Mesendoderm (in vitro differentiated cells): ENCODE measurements around the gene NOP10.

Source experiments
- DNase-seq: peaks from one replicate; pipeline ENCODE4 v3.0.0; 2013
- H2AK5ac ChIP-seq: 2 replicates; pipeline ENCODE4 v1.6.1; 2013; ENCODE audit warnings: low read length, inconsistent platforms
- H2BK120ac ChIP-seq: 2 replicates; pipeline ENCODE4 v1.6.1; 2013; ENCODE audit warnings: low read depth, mild to moderate bottlenecking, low read length, moderate library complexity, mixed read lengths
- H2BK15ac ChIP-seq: replicated peaks from 2 replicates; pipeline ENCODE4 v1.6.1; 2013; ENCODE audit warnings: low read depth, mild to moderate bottlenecking, moderate library complexity
- H2BK5ac ChIP-seq: 2 replicates; pipeline ENCODE4 v1.6.1; 2013; ENCODE audit warnings: low read length, inconsistent platforms
- H3K18ac ChIP-seq: 2 replicates; pipeline ENCODE4 v1.6.1; 2013; ENCODE audit warnings: mild to moderate bottlenecking, low read length, mixed read lengths
- H3K23ac ChIP-seq: one replicate; pipeline ENCODE4 v1.6.1; 2013; ENCODE audit warnings: low read length
- H3K27ac ChIP-seq: 2 replicates; pipeline ENCODE4 v1.5.1; 2013; ENCODE audit warnings: low read depth, mild to moderate bottlenecking, inconsistent platforms, low read length, moderate library complexity
- H3K27me3 ChIP-seq: 2 replicates; pipeline ENCODE4 v1.6.1; 2013; ENCODE audit warnings: low read length, control low read depth, mild to moderate bottlenecking, inconsistent platforms; ENCODE audit not compliant: insufficient read depth, poor library complexity
- H3K36me3 ChIP-seq: 2 replicates; pipeline ENCODE4 v1.6.1; 2013; ENCODE audit warnings: low read length, inconsistent platforms; ENCODE audit not compliant: control insufficient read depth, insufficient read depth
- H3K4ac ChIP-seq: one replicate; pipeline ENCODE4 v1.6.1; 2013; ENCODE audit warnings: low read depth, mild to moderate bottlenecking, low read length, moderate library complexity
- H3K4me1 ChIP-seq: 2 replicates; pipeline ENCODE4 v1.6.1; 2013; ENCODE audit warnings: low read depth, low read length, inconsistent platforms; ENCODE audit not compliant: control insufficient read depth
- H3K4me2 ChIP-seq: 2 replicates; pipeline ENCODE4 v1.6.1; 2013; ENCODE audit warnings: low read length
- H3K4me3 ChIP-seq: 2 replicates; pipeline ENCODE4 v1.5.1; 2013; ENCODE audit warnings: mild to moderate bottlenecking, low read length
- H3K56ac ChIP-seq: one replicate; pipeline ENCODE4 v1.6.1; 2013; ENCODE audit warnings: low read length
- H3K79me1 ChIP-seq: 2 replicates; pipeline ENCODE4 v1.6.1; 2013; ENCODE audit warnings: low read length, inconsistent platforms
- H3K79me2 ChIP-seq: 2 replicates; pipeline ENCODE4 v1.6.1; 2013; ENCODE audit warnings: mild to moderate bottlenecking, low read length; ENCODE audit not compliant: control insufficient read depth, insufficient read depth
- H3K9ac ChIP-seq: 2 replicates; pipeline ENCODE4 v1.6.1; 2013; ENCODE audit warnings: low read length, inconsistent platforms
- H4K5ac ChIP-seq: one replicate; pipeline ENCODE4 v1.6.1; 2013; ENCODE audit warnings: low read length
- H4K8ac ChIP-seq: one replicate; pipeline ENCODE4 v1.6.1; 2013; ENCODE audit warnings: low read depth, mild to moderate bottlenecking, control low read depth, low read length, moderate library complexity
- WGBS: extraction: QIAGEN DNeasy Blood & Tissue Kit; methylation state at CpG from one replicate; pipeline ENCODE4 v1.1.7; 2013; ENCODE audit warnings: low lambda C conversion rate, missing lambda C conversion rate; ENCODE audit not compliant: insufficient coverage; ENCODE audit errors: extremely low coverage; 5-methylcytosine and 5-hydroxymethylcytosine counted together

NOP10 gene

DNA sequence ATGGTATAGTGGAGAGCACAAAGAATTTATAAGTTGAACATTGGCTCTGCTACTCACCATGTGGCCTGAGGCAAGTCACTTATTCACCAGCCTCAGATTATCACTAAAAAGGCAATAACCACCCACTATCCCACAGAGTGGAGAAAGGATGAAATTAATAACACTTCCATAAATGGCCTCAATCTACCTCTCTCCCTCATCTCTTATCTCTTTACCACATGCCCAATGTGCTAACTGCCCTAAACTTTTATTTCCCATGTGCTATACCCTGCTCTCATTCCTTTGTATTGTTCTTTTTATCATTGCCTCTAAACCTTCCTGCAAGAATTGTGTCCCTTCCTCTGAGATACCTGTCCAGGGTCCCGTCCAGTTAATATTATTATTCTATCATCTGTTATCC is 31.4 kb downstream of the NOP10 start:
- no peak overlapping the region for H3K4ac ChIP-seq
- no peak overlapping the region for H2AK5ac ChIP-seq
- no peaks in the 10 kb centered on the region for H3K27me3 ChIP-seq
- H3K18ac ChIP-seq = no peak overlapping the region
- no peaks in the 10 kb centered on the region for H3K4me1 ChIP-seq
- H2BK5ac ChIP-seq = no peak overlapping the region
- no peak for DNase-seq
- no peaks in the 10 kb centered on the region for H3K79me2 ChIP-seq
- no peak overlapping the region for H2BK15ac ChIP-seq
- H3K36me3 ChIP-seq = no peaks in the 10 kb centered on the region
- no peak overlapping the region for H4K5ac ChIP-seq
- no peak overlapping the region for H4K8ac ChIP-seq
- H3K9ac ChIP-seq = no peak overlapping the region
- H3K23ac ChIP-seq = no peak overlapping the region
- no peak overlapping the region for H3K56ac ChIP-seq
- no peak overlapping the region for H3K4me3 ChIP-seq
- H3K27ac ChIP-seq = no peak overlapping the region
- H3K4me2 ChIP-seq = no peak overlapping the region
- no peak overlapping the region for H2BK120ac ChIP-seq
- no peaks in the 10 kb centered on the region for H3K79me1 ChIP-seq
- WGBS = no CpG with 5 or more reads among the region's 1 CpG

DNA sequence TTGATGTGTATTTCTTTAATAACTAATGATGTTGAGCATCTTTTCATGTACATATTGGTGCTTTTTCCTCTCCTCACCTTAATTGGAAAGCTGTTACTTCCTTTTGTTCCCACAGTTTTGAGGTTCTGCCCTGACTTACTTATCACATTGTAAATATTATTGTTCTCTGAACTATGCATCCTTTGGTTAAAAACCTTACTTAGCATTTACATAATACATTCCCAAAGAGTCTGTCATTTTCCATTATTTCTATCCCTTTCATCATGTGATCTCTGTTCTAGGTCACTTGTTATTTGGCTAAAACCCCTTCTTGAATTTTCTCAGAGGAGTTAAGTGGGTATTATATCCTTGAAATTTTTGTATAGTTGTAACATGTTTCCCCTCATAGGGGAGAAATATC is 38.3 kb downstream of the NOP10 start:
- H3K27ac ChIP-seq = no peak overlapping the region
- H3K4me1 ChIP-seq = no peaks in the 10 kb centered on the region
- H3K9ac ChIP-seq = no peak overlapping the region
- no peak overlapping the region for H2BK120ac ChIP-seq
- no peak for DNase-seq
- H3K79me2 ChIP-seq = no peaks in the 10 kb centered on the region
- H3K79me1 ChIP-seq = no peaks in the 10 kb centered on the region
- no peak overlapping the region for H2BK5ac ChIP-seq
- no peak overlapping the region for H3K4ac ChIP-seq
- H3K4me2 ChIP-seq = no peak overlapping the region
- H3K36me3 ChIP-seq = no peaks in the 10 kb centered on the region
- H3K18ac ChIP-seq = no peak overlapping the region
- H4K8ac ChIP-seq = no peak overlapping the region
- no peak overlapping the region for H3K56ac ChIP-seq
- no peak overlapping the region for H2AK5ac ChIP-seq
- H4K5ac ChIP-seq = no peak overlapping the region
- no peak overlapping the region for H3K4me3 ChIP-seq
- H2BK15ac ChIP-seq = no peak overlapping the region
- no peak overlapping the region for H3K23ac ChIP-seq
- no peaks in the 10 kb centered on the region for H3K27me3 ChIP-seq

DNA sequence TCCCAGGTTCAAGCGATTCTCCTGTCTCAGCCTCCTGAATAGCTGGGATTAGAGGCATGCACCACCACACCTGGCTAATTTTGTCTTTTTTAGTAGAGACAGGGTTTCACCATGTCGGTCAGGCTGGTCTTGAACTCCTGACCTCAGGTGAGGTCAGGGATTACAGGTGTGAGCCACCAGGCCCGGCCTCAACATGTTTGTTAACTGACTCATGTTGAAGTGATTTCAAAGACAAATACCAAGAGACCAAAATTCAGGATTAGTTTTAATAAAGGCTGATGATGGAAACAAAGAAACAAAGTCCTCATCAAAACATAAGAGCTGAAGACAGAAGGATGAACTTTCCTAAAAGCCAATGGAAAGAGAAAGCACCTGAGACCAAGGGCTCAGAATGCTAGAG is 41.9 kb downstream of the NOP10 start:
- no peaks in the 10 kb centered on the region for H3K79me1 ChIP-seq
- H3K27ac ChIP-seq = no peak overlapping the region
- H3K4ac ChIP-seq = no peak overlapping the region
- no peak overlapping the region for H2AK5ac ChIP-seq
- no peak overlapping the region for H3K9ac ChIP-seq
- H3K79me2 ChIP-seq = no peaks in the 10 kb centered on the region
- no peak overlapping the region for H2BK15ac ChIP-seq
- no peak overlapping the region for H4K8ac ChIP-seq
- no peak overlapping the region for H4K5ac ChIP-seq
- H3K18ac ChIP-seq = no peak overlapping the region
- H3K27me3 ChIP-seq = no peaks in the 10 kb centered on the region
- DNase-seq = no peak
- H3K4me3 ChIP-seq = no peak overlapping the region
- H3K4me1 ChIP-seq = no peaks in the 10 kb centered on the region
- H3K4me2 ChIP-seq = no peak overlapping the region
- no peak overlapping the region for H3K56ac ChIP-seq
- no CpG with 5 or more reads among the region's 3 CpGs for WGBS
- no peak overlapping the region for H2BK5ac ChIP-seq
- H3K36me3 ChIP-seq = no peaks in the 10 kb centered on the region
- no peak overlapping the region for H2BK120ac ChIP-seq
- H3K23ac ChIP-seq = no peak overlapping the region

DNA sequence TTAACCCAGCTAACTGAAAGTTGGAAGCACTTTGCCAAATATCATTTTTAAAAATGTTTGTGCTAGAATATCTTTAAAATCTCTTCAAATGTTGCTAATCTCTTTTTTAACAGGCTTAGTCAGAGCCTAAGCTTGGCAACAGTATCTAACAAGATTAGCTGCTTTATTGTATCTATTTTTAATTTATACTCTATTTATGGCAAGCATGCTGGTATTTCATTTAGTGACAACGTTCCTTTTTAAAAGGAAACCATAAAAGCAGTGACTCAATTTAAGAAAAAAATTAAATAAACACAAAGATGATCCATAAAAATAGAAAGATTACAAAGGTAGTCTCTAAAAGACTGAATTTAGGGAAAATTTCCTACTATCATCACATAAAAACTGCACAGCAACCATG is 45.9 kb downstream of the NOP10 start:
- Histone ChIP-seq H4K5ac (no peak overlapping the region), H3K23ac (no peak overlapping the region), H3K4me3 (no peak overlapping the region), H3K79me2 (no peaks in the 10 kb centered on the region), H3K27me3 (no peaks in the 10 kb centered on the region), H2AK5ac (no peak overlapping the region), H3K36me3 (no peaks in the 10 kb centered on the region), H2BK120ac (no peak overlapping the region), H2BK5ac (no peak overlapping the region), H3K79me1 (no peaks in the 10 kb centered on the region), H3K4me1 (no peaks in the 10 kb centered on the region), H3K9ac (no peak overlapping the region), H3K18ac (no peak overlapping the region), H3K56ac (no peak overlapping the region), H3K27ac (no peak overlapping the region), H4K8ac (no peak overlapping the region), H3K4me2 (no peak overlapping the region), H3K4ac (no peak overlapping the region), H2BK15ac (no peak overlapping the region)
- no peak for DNase-seq
- no CpG with 5 or more reads among the region's 1 CpG for WGBS

DNA sequence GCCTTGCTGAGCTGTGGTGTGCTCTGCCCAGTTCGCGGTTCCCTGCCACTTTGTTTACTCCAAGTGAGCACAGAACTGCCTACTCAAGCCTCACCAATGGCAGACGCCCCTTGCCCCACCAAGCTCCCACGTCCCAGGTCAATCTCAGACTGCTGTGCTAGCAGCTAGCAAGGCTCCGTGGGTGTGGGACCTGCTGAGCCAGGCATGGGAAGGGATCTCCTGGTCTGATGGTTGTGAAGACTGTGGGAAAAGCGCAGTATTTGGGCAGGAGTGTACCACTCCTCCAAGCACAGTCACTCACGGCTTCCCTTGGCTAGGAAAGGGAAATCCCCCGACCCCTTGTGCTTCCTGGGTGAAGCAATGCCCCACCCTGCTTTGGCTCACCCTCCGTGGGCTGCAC is 50.3 kb downstream of the NOP10 start:
- H3K4ac ChIP-seq = no peak overlapping the region
- no peaks in the 10 kb centered on the region for H3K36me3 ChIP-seq
- H3K4me1 ChIP-seq = no peaks in the 10 kb centered on the region
- no peak overlapping the region for H3K18ac ChIP-seq
- H3K56ac ChIP-seq = no peak overlapping the region
- no peaks in the 10 kb centered on the region for H3K79me2 ChIP-seq
- no peak overlapping the region for H4K5ac ChIP-seq
- no CpG with 5 or more reads among the region's 9 CpGs for whole genome bisulfite sequencing
- H3K4me3 ChIP-seq = no peak overlapping the region
- no peak overlapping the region for H2AK5ac ChIP-seq
- no peak for DNase-seq
- H4K8ac ChIP-seq = no peak overlapping the region
- no peak overlapping the region for H3K27ac ChIP-seq
- no peak overlapping the region for H2BK5ac ChIP-seq
- H3K79me1 ChIP-seq = no peaks in the 10 kb centered on the region
- no peak overlapping the region for H2BK120ac ChIP-seq
- no peaks in the 10 kb centered on the region for H3K27me3 ChIP-seq
- no peak overlapping the region for H3K4me2 ChIP-seq
- no peak overlapping the region for H3K23ac ChIP-seq
- no peak overlapping the region for H3K9ac ChIP-seq
- H2BK15ac ChIP-seq = no peak overlapping the region
